Measurements from ENCODE around the gene ACTL8. TPM values are rescaled to one million over a fixed set of nuclear protein-coding genes. Genes with fewer than 3 reads are reported as not detected.

The ACTL8 gene
- total and polyA plus RNA-seq, 2 of the 4 experiments (the other 2 are of a cell fraction), result under 0.01 to 0.07 TPM

GRCh38 chr1:17734609-17735008, 20.5 kb upstream of the ACTL8 start:
- Histone ChIP-seq H3K27me3 (ENCODE audit: control insufficient read depth, insufficient read depth, low read length) (peaks cover 21% of the 10 kb centered on the region), H3K9me1 (ENCODE audit: insufficient read depth, low read length) (no peaks in the 10 kb centered on the region), H2AFZ (replicated peaks; ENCODE audit: low read length, poor library complexity) (no peak overlapping the region), H3K36me3 (ENCODE audit: control insufficient read depth, insufficient read depth, low read length) (no peaks in the 10 kb centered on the region), H3K9me3 (ENCODE audit: control insufficient read depth, insufficient read depth, low read length) (no peaks in the 10 kb centered on the region; the same call in 1 of the 2 replicates), H3K18ac (ENCODE audit: low read depth, low read length) (no peak overlapping the region), H3K9ac (ENCODE audit: low read depth, low read length) (no peak overlapping the region), H3K4me2 (ENCODE audit: low read depth, low read length) (no peak overlapping the region), H3K14ac (replicated peaks; ENCODE audit: low read depth, low read length) (no peak overlapping the region), H2AK9ac (replicated peaks; ENCODE audit: low read depth, low read length, poor library complexity) (no peak overlapping the region), H2BK120ac (ENCODE audit: low read depth, low read length) (no peak overlapping the region), H2BK5ac (ENCODE audit: low read depth, low read length, poor library complexity, severe bottlenecking) (no peak overlapping the region), H4K8ac (ENCODE audit: low read depth in 2 of 2, low read length in 2 of 2) (no peak overlapping the region), H4K91ac (ENCODE audit: insufficient read depth, low read depth, low read length) (no peak overlapping the region), H3K27ac (ENCODE audit: insufficient read depth, low read length) (no peak overlapping the region), H3K79me1 (ENCODE audit: low read depth in 1 of 2, low read length in 2 of 2) (no peaks in the 10 kb centered on the region), H2AK5ac (ENCODE audit: low read depth, low read length) (no peak overlapping the region), H3K56ac (ENCODE audit: extremely low read depth, insufficient read depth, low read length) (no peak overlapping the region), H3K4me1 (ENCODE audit: control insufficient read depth, insufficient read depth, low read length) (no peaks in the 10 kb centered on the region), H4K5ac (ENCODE audit: low read depth, low read length) (no peak overlapping the region), H3K4ac (ENCODE audit: low read depth, low read length) (no peak overlapping the region), H2BK15ac (ENCODE audit: low read depth, low read length) (no peak overlapping the region), H2BK20ac (ENCODE audit: low read depth, low read length) (no peak overlapping the region), H4K20me1 (ENCODE audit: insufficient read depth, low read length) (no peaks in the 10 kb centered on the region), H3K4me3 (ENCODE audit: insufficient read depth, low read depth, low read length) (no peak overlapping the region), H3K23ac (ENCODE audit: low read depth, low read length) (no peak overlapping the region)
- BruUV-seq (replicated peaks), result no TSS peak
- 95% methylated on average over 4 of the region's 7 CpGs; no CpG with 5 or more reads in 1 of the 2 experiments for WGBS, 2 experiments (ENCODE audit: extremely low coverage in 2 of 2, insufficient read length in 1 of 2)
- ChIA-PET CTCF (no interaction called here), POLR2A (ENCODE audit: unreplicated experiment) (no interaction called here)
- no peak for ATAC-seq (ENCODE audit: low read depth)
- DNase-seq, result no peak
- dilution Hi-C loops (cut with HindIII; ENCODE audit: low sequenced_read_pairs, unreplicated experiment) (no loop called here), intact Hi-C loops (cut with micrococcal nuclease) (no loop called here), in situ Hi-C loops (cut with MboI; ENCODE audit: low sequenced_read_pairs) (no loop called here)
- no peak for TF ChIP-seq CHD1 (IDR thresholded peaks at IDR 0.05; ENCODE audit: low read depth, low read length)
- TF ChIP-seq ELK1 (IDR thresholded peaks at IDR 0.05; ENCODE audit: borderline replicate concordance, low read depth, low read length), result no peak
- no peak for TF ChIP-seq RCOR1 (IDR thresholded peaks at IDR 0.05; ENCODE audit: insufficient replicate concordance, low read length)
- no peak for TF ChIP-seq RAD21 (IDR thresholded peaks at IDR 0.05; ENCODE audit: low read length)
- TF ChIP-seq POLR2A (IDR thresholded peaks at IDR 0.05; ENCODE audit: low read depth, low read length), result no peak
- no peak for TF ChIP-seq CEBPB (IDR thresholded peaks at IDR 0.05; ENCODE audit: low read depth, low read length)
- no peak for TF ChIP-seq BHLHE40 (IDR thresholded peaks at IDR 0.05; ENCODE audit: low read depth, low read length)
- no peak for TF ChIP-seq CTCF (conservative IDR thresholded peaks at IDR 0.05; ENCODE audit: low read depth, low read length)
- no peak for TF ChIP-seq MAFK (IDR thresholded peaks at IDR 0.05; ENCODE audit: low read depth, low read length)
- TF ChIP-seq SMC3 (IDR thresholded peaks at IDR 0.05; ENCODE audit: low read depth, low read length), result no peak
- no peak for TF ChIP-seq RFX5 (IDR thresholded peaks at IDR 0.05; ENCODE audit: low read depth, low read length)
- TF ChIP-seq MXI1 (IDR thresholded peaks at IDR 0.05; ENCODE audit: borderline replicate concordance, low read depth, low read length), result no peak
- TF ChIP-seq MAZ (IDR thresholded peaks at IDR 0.05; ENCODE audit: borderline replicate concordance, low read depth, low read length), result no peak
- TF ChIP-seq USF2 (IDR thresholded peaks at IDR 0.05; ENCODE audit: low read depth, low read length), result no peak
- no peak for TF ChIP-seq FOS (IDR thresholded peaks at IDR 0.05; ENCODE audit: low read depth, low read length)
- TF ChIP-seq NFE2L2 (IDR thresholded peaks at IDR 0.05; ENCODE audit: low read depth, low read length), result no peak

Measured in IMR-90 (cell line).